Measurements from ENCODE around the gene SNX18.
"Not testable (repeated sequence)": the region's sequence is repeated elsewhere in the genome, so short reads cannot be mapped to it uniquely, and the experiment has no call there.

DNA sequence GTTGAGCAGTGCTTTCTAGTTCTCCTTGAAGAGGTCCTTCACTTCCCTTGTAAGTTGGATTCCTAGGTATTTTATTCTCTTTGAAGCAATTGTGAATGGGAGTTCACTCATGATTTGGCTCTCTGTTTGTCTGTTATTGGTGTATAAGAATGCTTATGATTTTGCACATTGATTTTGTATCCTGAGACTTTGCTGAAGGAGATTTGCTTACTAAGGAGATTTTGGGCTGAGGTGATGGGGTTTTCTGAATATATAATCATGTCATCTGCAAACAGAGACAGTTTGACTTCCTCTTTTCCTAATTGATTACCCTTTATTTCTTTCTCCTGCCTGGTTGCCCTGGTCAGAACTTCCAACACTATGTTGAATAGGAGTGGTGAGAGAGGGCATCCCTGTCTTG lies 31.9 kb upstream of the SNX18 start:
- TF ChIP-seq, protein P1, sequence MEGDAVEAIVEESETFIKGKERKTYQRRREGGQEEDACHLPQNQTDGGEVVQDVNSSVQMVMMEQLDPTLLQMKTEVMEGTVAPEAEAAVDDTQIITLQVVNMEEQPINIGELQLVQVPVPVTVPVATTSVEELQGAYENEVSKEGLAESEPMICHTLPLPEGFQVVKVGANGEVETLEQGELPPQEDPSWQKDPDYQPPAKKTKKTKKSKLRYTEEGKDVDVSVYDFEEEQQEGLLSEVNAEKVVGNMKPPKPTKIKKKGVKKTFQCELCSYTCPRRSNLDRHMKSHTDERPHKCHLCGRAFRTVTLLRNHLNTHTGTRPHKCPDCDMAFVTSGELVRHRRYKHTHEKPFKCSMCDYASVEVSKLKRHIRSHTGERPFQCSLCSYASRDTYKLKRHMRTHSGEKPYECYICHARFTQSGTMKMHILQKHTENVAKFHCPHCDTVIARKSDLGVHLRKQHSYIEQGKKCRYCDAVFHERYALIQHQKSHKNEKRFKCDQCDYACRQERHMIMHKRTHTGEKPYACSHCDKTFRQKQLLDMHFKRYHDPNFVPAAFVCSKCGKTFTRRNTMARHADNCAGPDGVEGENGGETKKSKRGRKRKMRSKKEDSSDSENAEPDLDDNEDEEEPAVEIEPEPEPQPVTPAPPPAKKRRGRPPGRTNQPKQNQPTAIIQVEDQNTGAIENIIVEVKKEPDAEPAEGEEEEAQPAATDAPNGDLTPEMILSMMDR (IDR thresholded peaks at IDR 0.05): not testable (repeated sequence)
- not testable (repeated sequence) for TF ChIP-seq POLR2A (IDR thresholded peaks at IDR 0.05)
